LNCaP clone FGC (cell line): ENCODE measurements around the gene GMPS.
A peak's percentile ranks its signal among the peaks of the same experiment; 100 is the strongest.
"Not testable (repeated sequence)": the region's sequence is repeated elsewhere in the genome, so short reads cannot be mapped to it uniquely, and the experiment has no call there.

Experiments used
- DNase-seq: peaks from one replicate; pipeline ENCODE4 v3.0.0-alpha.2; 2011; ENCODE audit warnings: low read depth
- H3K4me3 ChIP-seq: 2 replicates; pipeline ENCODE4 v1.5.1; 2011; ENCODE audit warnings: mild to moderate bottlenecking, low read depth, low read length, control low read depth
- TF ChIP-seq, protein P1 (sequence below): IDR thresholded peaks from 2 replicates; pipeline ENCODE4 v1.5.1; 2012; ENCODE audit warnings: mild to moderate bottlenecking; ENCODE audit not compliant: control insufficient read depth, insufficient read depth; ENCODE audit errors: extremely low read depth

Gene GMPS

DNA sequence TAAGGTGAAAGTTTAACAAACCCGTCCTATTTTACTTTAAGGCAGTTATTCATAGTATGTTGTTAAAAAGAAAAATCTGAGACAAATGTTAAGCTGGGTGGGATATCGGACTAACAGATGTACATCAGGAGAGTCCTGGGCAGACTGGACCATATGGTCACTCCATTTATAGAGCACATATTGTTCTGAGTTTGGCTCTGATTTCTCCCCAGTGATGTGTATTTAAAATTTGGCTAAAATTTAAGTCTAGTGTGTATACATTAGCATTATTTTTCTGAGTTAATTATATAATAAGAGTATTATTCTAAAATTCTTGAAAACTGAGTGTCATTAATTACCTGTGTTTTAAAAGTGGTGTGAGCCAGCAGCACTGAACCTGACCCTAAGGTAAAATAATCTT is 6.1 kb downstream of the GMPS start:
- DNase-seq = no peak
- TF ChIP-seq, protein P1, sequence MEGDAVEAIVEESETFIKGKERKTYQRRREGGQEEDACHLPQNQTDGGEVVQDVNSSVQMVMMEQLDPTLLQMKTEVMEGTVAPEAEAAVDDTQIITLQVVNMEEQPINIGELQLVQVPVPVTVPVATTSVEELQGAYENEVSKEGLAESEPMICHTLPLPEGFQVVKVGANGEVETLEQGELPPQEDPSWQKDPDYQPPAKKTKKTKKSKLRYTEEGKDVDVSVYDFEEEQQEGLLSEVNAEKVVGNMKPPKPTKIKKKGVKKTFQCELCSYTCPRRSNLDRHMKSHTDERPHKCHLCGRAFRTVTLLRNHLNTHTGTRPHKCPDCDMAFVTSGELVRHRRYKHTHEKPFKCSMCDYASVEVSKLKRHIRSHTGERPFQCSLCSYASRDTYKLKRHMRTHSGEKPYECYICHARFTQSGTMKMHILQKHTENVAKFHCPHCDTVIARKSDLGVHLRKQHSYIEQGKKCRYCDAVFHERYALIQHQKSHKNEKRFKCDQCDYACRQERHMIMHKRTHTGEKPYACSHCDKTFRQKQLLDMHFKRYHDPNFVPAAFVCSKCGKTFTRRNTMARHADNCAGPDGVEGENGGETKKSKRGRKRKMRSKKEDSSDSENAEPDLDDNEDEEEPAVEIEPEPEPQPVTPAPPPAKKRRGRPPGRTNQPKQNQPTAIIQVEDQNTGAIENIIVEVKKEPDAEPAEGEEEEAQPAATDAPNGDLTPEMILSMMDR = no peak
- H3K4me3 ChIP-seq = no peak overlapping the region

DNA sequence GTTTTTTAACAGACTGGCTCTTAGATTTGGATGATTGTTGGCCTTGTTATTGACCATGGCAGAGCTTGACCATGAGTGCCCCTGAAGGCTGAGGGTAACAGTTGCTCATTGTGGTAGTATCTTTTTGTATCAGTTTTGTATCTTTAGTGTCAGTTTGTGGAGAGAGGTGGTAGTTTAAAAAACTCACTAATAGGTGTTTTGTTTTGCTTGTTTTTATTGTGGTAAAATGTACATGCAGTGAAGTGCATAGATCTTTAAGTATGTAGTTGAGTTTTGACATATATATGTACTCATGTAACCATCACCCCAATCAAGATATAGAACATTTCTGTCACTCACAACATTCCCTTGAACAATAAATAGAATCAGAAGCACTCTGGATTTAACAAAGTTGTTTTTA is 9.8 kb downstream of the GMPS start:
- no peak overlapping the region for H3K4me3 ChIP-seq
- TF ChIP-seq, protein P1 = no peak
- DNase-seq = no peak

DNA sequence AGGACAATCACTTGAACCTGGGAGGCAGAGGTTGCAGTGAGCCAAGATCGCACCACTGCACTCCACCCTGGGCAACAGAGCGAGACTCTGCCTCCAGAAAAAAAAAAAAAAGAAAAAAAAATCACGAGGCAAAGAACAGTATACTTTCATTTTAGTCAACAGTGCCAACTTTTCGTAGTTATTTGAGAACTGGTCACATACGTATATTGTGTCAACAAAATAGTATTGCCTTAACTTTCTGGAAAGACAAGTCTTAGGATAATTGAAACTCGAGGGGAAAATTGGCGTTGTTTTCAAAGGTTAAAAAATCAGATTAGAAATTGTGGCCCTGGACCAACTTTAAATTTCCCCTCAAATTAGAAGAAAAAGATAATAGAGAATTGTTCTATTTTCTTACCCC is 13.8 kb downstream of the GMPS start:
- DNase-seq = peak; percentile 61
- TF ChIP-seq, protein P1 = no peak
- peak overlapping the region; percentile 23 for H3K4me3 ChIP-seq

DNA sequence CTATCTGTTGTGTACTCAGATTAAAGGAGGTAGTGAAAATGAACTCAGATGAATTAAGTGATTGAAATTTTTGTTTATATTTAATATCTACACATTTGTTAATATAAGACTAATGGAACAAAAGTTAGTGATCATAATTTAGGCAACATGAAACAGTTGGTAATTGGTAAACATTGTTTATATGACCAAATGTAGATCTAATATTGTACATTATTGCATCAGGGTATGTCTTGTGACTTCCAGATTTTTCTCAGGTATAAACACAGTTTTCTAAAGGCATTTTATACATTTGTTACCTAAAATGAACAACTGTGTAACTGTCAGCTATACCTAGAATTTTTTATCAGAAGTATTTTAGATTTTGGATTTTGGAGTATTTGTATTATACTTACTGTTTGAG is 14.8 kb downstream of the GMPS start:
- TF ChIP-seq, protein P1 = no peak
- no peak overlapping the region for H3K4me3 ChIP-seq
- no peak for DNase-seq

DNA sequence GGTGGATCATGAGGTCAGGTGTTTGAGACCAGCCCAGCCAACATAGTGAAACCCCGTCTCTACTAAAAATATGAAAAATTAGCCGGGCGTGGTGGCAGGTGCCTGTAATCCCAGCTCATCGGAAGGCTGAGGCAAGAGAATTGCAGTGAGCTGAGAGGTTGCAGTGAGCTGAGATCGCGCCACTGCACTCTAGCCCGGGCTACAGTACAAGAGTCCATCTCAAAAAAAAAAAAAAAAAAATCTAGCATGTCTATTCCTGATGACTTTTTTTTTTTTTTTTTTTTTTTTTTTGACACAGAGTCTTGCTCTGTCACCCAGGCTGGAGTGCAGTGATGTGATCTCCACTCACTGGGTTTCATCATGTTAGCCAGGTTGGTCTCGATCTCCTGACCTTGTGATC is 15.9 kb downstream of the GMPS start:
- DNase-seq, H3K4me3 ChIP-seq: not testable (repeated sequence)

DNA sequence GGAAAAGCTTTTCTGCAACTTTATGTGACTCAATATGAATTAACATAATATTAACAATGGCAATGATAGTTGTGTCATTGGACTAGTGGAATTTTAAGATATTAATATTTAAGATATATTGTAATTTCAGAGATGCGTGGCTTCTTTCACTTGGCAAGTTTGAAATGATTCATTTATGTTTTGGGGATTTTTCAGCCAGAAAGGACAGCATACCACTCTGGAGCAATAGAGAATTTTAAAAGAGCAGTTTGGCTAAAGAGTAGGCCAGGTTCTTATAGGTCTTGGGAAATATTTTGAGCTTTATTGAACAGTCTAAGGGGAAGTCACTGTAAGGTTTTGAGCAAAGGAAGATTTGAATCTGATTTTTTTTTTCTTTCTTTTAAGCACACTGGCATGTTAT is 16.5 kb downstream of the GMPS start:
- TF ChIP-seq, protein P1 = no peak
- no peak overlapping the region for H3K4me3 ChIP-seq
- DNase-seq = no peak

DNA sequence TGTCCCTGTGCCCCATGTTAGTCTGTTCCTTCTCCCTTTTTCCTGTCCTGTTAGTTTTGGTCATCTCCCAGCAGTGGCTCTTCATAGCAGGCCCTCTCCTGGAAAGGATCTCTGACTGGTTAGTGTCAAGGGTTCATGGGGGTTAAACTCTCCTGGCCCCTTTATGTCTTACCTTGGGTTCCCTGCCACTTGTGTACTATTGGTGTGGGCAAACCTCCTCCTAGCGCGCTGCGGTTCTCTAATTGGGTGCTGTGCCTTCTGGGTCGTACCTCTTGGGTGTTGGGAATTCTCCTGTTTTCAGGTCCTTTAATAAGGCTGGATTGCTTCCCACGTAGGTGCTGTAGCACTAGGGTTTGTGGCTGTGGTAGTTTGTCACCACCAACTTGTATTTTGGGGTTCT is 18.8 kb downstream of the GMPS start:
- no peak for DNase-seq
- TF ChIP-seq, protein P1 = no peak
- H3K4me3 ChIP-seq = no peak overlapping the region

DNA sequence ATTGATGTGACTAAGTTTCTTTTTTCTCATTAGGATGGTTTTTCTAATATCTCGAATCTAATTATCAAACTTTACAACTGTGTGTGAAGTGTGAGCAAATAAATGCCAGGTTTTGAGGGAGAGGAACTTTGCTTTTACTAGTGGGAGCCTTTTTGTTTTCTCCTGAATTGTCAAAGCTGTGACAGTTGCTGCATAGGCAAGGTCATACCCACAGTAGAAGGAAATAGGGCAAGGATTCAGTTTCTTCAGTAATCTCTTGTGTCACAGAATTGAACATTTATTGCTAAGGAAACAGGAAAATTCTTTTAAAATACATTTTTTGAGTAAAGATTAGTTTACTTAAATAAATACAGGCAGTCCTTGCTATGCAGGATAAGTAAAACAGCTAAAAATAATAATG is 19.5 kb downstream of the GMPS start:
- H3K4me3 ChIP-seq = no peak overlapping the region
- TF ChIP-seq, protein P1 = no peak
- DNase-seq = no peak
